Epithelial cell of proximal tubule (primary cell): Measurements from ENCODE around the gene LRMDA. TPM values are rescaled to one million over a fixed set of nuclear protein-coding genes. Genes with fewer than 3 reads are reported as not detected.

Experiments used
- DNase-seq: peaks from one replicate; pipeline ENCODE4 v3.0.0-alpha.2; 2011; ENCODE audit warnings: low read depth
- H3K4me3 ChIP-seq: 2 replicates; pipeline ENCODE4 v1.5.1; 2011; ENCODE audit warnings: low read depth, mild to moderate bottlenecking, low read length
- total RNA-seq: library from RNA; depleted of rRNA; stranded (reverse); fragments of >200 nt; gene quantifications from 2 replicates; pipeline ENCODE4 v1.2.3, GENCODE V29; 2015
- TF ChIP-seq, protein P1 (sequence below): conservative IDR thresholded peaks from 2 replicates; pipeline ENCODE4 v1.5.1; 2012; ENCODE audit warnings: low read depth, mild to moderate bottlenecking, low read length

The LRMDA gene
- total RNA-seq, 1 donor from 2014 or later: 0.75 TPM

DNA sequence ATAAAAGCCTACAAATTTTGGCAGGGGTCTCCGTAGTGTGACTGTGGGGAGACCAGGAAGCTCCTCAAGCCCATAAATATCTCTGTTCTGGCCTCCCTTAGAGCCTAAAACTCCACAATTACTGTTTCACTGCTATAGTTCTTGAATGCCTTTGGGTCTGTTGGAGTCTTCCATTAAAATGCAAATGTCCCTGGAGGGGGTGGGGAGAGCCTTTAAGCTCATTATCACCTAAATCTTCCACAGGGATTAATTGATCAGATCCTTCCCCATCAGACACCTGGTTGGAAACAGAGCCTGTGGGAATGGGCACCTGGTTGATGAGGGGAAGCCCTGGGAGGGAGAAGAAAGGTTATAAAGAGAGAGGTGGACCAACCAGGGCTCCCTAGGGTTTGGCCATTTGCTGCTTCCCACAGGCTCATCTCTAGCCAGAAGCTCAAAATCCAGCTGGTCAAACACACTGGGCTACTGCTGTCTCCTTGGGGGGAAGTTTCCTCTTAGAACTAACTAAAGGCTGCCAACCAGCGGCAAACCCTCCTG lies 718.2 kb downstream of the LRMDA start:
- TF ChIP-seq, protein P1, sequence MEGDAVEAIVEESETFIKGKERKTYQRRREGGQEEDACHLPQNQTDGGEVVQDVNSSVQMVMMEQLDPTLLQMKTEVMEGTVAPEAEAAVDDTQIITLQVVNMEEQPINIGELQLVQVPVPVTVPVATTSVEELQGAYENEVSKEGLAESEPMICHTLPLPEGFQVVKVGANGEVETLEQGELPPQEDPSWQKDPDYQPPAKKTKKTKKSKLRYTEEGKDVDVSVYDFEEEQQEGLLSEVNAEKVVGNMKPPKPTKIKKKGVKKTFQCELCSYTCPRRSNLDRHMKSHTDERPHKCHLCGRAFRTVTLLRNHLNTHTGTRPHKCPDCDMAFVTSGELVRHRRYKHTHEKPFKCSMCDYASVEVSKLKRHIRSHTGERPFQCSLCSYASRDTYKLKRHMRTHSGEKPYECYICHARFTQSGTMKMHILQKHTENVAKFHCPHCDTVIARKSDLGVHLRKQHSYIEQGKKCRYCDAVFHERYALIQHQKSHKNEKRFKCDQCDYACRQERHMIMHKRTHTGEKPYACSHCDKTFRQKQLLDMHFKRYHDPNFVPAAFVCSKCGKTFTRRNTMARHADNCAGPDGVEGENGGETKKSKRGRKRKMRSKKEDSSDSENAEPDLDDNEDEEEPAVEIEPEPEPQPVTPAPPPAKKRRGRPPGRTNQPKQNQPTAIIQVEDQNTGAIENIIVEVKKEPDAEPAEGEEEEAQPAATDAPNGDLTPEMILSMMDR: no peak
- H3K4me3 ChIP-seq: no peak overlapping the region
- no peak for DNase-seq

DNA sequence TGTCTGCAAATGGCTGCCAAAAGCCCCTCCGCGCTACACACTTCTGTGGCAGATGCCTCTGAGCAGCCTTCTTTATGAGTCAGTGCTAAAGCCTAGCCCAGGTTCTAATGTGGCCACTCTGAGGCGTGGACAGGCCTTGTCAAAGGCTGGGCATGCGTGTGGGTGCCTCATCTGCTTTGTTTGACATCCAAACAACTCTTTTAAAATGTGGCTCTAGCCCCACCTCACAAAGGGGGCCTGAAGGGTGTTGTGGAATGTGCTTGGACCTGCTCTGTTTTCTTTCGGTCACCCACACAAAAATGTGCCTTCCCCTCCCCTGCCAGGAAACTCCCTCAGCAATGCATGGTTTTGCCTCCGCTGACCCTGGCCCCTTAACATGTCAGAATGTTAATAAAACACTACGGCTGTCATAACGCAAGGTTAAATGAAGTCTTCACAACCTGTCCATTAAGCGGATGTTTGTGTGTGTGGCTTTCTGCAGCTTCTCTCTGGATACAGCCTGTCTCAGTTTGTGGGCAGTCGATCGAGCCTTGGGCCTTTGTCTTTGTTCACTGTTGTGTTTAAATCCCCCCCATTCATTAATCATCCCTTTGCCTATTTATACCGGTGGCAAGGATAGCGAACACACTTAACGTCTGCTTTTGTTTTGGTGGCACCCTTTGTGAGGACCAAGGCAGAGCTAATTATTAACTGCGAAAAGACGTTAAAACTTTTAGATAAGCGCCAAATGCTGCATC lies 718.9 kb downstream of the LRMDA start:
- peak; percentile 88 for DNase-seq
- peak overlapping the region; percentile 12 for H3K4me3 ChIP-seq
- TF ChIP-seq, protein P1: no peak

DNA sequence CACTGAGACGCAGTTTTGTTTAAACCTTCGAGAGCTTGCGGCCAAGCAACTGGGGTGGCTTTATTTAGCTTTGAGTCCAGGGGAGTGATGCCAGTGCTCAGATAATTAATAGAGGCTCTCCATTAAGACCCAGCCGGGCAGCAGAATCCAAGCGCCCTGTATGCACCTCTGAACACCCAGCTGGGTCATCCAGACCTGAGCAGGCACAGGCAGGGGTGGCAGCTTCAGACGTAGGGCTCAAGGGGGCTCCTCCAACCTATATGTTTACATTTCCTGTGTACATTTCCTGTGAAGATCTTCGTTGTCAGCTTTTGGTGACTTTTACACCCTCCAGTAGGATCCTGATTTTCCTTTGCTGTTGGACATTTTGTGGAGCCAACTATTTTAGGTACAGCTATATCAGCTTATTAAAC lies 719.5 kb downstream of the LRMDA start:
- H3K4me3 ChIP-seq: peak overlapping the region; percentile 12
- DNase-seq: no peak
- TF ChIP-seq, protein P1: no peak

DNA sequence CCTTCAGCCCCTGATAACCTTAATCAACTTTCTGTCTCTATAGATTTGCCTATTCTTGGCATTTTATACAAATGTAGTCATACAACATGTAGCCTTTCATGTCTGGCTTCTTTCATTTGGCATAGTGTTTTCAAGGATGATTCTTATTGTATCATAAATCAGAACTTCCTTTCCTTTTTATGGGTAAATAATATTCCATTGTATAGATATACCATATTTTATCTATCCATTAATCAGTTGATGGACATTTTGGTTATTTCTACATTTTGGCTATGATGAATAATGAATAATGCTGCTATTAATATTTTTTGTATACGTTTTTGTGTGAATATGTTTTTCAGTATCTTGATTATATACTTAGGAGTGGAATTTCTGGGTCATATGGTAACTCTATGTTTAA lies 720.8 kb downstream of the LRMDA start:
- TF ChIP-seq, protein P1: no peak
- no peak overlapping the region for H3K4me3 ChIP-seq
- no peak for DNase-seq

DNA sequence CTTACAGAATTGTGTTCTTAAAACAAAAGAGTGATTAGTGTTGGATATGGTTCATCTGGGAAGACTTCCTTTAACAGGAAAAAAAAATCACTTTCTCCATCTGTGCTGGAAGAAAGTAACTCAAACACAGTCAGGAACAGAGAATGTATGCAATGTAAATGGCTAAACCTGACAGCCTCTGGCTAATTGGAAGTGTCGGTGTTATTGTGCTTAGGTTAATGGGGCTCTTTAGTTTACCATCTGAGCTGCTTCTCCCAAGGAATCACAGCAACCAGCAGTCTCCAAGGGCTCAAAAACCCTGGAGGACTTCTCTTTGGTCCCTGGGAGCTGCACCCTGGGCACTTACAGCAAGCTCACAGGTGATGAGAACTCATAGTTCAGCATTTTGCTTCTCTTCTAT lies 724.5 kb downstream of the LRMDA start:
- no peak overlapping the region for H3K4me3 ChIP-seq
- TF ChIP-seq, protein P1: no peak
- DNase-seq: no peak

DNA sequence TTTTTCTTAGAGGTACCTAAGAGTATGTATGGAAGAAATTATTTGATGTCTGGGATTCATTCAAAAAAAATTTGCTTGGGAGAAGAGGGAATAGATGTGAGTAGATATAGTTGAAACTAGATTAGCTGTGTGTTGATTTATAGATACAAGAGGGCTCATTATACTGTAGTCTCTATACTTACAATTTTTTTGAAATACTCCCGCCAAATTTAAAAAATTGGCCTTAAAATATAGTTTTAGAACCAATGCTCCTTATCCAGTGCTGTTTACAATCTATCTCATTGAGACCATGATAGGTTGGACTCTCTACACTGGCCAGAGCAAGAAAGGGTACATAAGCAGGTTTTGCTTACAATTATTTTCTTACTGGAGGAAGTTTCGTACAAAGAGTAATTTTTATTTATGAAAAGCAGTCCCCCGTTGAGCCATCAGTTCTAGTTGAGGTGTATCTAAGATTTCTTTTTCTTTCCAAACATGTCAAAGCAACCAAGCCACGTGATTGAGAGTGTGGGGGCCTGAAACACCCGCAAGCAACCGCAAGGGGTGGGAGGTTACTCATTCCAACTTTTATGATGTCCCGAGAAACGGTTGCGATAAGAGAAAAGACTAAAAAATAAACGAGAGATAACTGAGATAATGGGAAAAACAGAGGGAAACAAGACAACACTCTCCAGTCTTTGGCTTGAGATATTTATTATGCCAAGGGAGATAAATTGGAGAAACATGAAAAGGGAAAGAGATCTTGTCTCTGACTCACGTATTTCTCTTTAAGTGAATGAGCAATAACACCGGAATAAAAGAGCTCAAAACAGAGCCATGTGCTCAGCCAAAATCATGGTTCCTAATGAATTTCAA lies 729.2 kb downstream of the LRMDA start:
- TF ChIP-seq, protein P1: no peak
- DNase-seq: no peak
- H3K4me3 ChIP-seq: no peak overlapping the region
